Brain microvascular endothelial cell (primary cell): ENCODE data around the gene SAC3D1.

ENCODE experiments used
- DNase-seq: peaks from one replicate; pipeline ENCODE4 v3.0.0-alpha.2; 2020
- H3K27ac ChIP-seq: fragments of 250-450 bp; sonication (Bioruptor Pico); 2 replicates; pipeline ENCODE4 v1.5.1; 2020; ENCODE audit warnings: mild to moderate bottlenecking, moderate library complexity
- H3K27me3 ChIP-seq: fragments of 250-450 bp; sonication (Bioruptor Pico); replicated peaks from 2 replicates; pipeline ENCODE4 v1.5.1; 2020; ENCODE audit warnings: mild to moderate bottlenecking
- H3K36me3 ChIP-seq: fragments of 250-450 bp; sonication (Bioruptor Pico); replicated peaks from 2 replicates; pipeline ENCODE4 v1.5.1; 2020; ENCODE audit warnings: mild to moderate bottlenecking
- H3K4me3 ChIP-seq: 2 replicates; pipeline ENCODE4 v1.5.1; 2011; ENCODE audit warnings: low read depth, mild to moderate bottlenecking, control low read depth, low read length, moderate library complexity
- CTCF ChIP-seq: IDR thresholded peaks from 2 replicates; pipeline ENCODE4 v1.5.1; 2011; ENCODE audit warnings: low read depth, mild to moderate bottlenecking, moderate library complexity, low read length, control low read depth, inconsistent platforms; ENCODE audit errors: missing control alignments
- in situ Hi-C: cut with HindIII; loops from 2 replicates; pipeline ENCODE4 v1.10.0; 2017; ENCODE audit warnings: low sequenced_read_pairs, low pct_ligation_motif_present

The SAC3D1 gene

GRCh38 chr11:65064847-65065240 is 23.8 kb downstream of the SAC3D1 start:
- no peak overlapping the region for H3K4me3 ChIP-seq
- H3K27me3 ChIP-seq, result no peaks in the 10 kb centered on the region
- H3K36me3 ChIP-seq, result no peaks in the 10 kb centered on the region
- no peak for DNase-seq
- no peak overlapping the region for H3K27ac ChIP-seq
- in situ Hi-C loops, result no loop called here
- TF ChIP-seq CTCF, result no peak

- Histone ChIP-seq H3K4me3 (no peak overlapping the region), H3K27me3 (no peaks in the 10 kb centered on the region), H3K27ac (no peak overlapping the region), H3K36me3 (no peaks in the 10 kb centered on the region)
- in situ Hi-C loops, result no loop called here
- DNase-seq, result no peak
- TF ChIP-seq CTCF, result no peak
Observed at GRCh38 chr11:65065851-65066250, 24.8 kb downstream of the SAC3D1 start.

- H3K36me3 ChIP-seq, result no peaks in the 10 kb centered on the region
- TF ChIP-seq CTCF, result no peak
- DNase-seq, result no peak
- no peak overlapping the region for H3K4me3 ChIP-seq
- in situ Hi-C loops, result no loop called here
- H3K27me3 ChIP-seq, result no peaks in the 10 kb centered on the region
- H3K27ac ChIP-seq, result no peak overlapping the region
Observed at GRCh38 chr11:65066315-65066714, 25.3 kb downstream of the SAC3D1 start.

- in situ Hi-C loops, result no loop called here
- no peak for TF ChIP-seq CTCF
- Histone ChIP-seq H3K27me3 (no peaks in the 10 kb centered on the region), H3K4me3 (no peak overlapping the region), H3K27ac (no peak overlapping the region), H3K36me3 (no peaks in the 10 kb centered on the region)
- DNase-seq, result no peak
Observed at GRCh38 chr11:65066805-65067291, 25.8 kb downstream of the SAC3D1 start.

GRCh38 chr11:65067446-65067845 is 26.4 kb downstream of the SAC3D1 start:
- no peak for DNase-seq
- H3K4me3 ChIP-seq, result no peak overlapping the region
- H3K27me3 ChIP-seq, result no peaks in the 10 kb centered on the region
- H3K36me3 ChIP-seq, result no peaks in the 10 kb centered on the region
- no peak overlapping the region for H3K27ac ChIP-seq
- TF ChIP-seq CTCF, result no peak
- in situ Hi-C loops, result no loop called here

GRCh38 chr11:65069217-65069616 is 28.2 kb downstream of the SAC3D1 start:
- TF ChIP-seq CTCF, result no peak
- H3K27ac ChIP-seq, result no peak overlapping the region
- DNase-seq, result no peak
- no peaks in the 10 kb centered on the region for H3K36me3 ChIP-seq
- H3K27me3 ChIP-seq, result no peaks in the 10 kb centered on the region
- H3K4me3 ChIP-seq, result no peak overlapping the region
- in situ Hi-C loops, result no loop called here
